ENCODE measurements around the gene CD1D. TPM values are rescaled to one million over a fixed set of nuclear protein-coding genes. Genes with fewer than 3 reads are reported as not detected.

CD1D gene
- total RNA-seq, 2 experiments from 2014 or later, result 3.3 to 5.7 TPM

- H2AFZ ChIP-seq (ENCODE audit: low read length), result peak overlapping the region; percentile 95; the same call in 1 of the 2 replicates
Measured at GRCh38 chr1:158150523-158150922, 30.2 kb upstream of the CD1D start.

DNA sequence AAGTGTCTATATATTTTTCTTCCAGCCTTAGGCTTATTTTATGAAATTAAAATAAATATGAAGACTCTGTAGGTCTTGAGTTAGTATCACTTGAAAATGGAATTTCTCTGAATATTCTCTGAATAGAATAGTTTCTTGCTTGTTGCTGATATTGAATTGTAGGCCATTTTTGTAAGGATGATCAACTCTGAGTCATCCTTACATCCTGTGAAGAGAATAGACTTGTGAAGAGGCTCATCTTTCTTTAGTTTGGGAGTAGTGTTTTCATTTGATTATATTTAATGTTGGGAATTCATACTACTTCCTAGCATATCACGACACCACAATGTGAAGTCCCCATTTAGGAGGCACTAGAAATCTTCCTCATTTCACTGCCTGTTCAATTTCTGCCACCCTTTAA is 27.5 kb upstream of the CD1D start:
- intact Hi-C loops (cut with micrococcal nuclease; ENCODE audit: unreplicated experiment), result no loop called here
- H3K9me3 ChIP-seq (ENCODE audit: low read length), result no peaks in the 10 kb centered on the region
- H4K20me1 ChIP-seq (ENCODE audit: insufficient read depth, low read length), result no peaks in the 10 kb centered on the region
- no peaks in the 10 kb centered on the region for H3K36me3 ChIP-seq (ENCODE audit: insufficient read depth, low read length)
- H3K9me2 ChIP-seq (ENCODE audit: insufficient read depth, low read length), result no peaks in the 10 kb centered on the region
- H3K4me2 ChIP-seq (ENCODE audit: low read length), result no peak overlapping the region
- no peak for TF ChIP-seq EZH2phosphoT487 (IDR thresholded peaks at IDR 0.05; ENCODE audit: borderline replicate concordance, low read depth, low read length)
- TF ChIP-seq, protein P1, sequence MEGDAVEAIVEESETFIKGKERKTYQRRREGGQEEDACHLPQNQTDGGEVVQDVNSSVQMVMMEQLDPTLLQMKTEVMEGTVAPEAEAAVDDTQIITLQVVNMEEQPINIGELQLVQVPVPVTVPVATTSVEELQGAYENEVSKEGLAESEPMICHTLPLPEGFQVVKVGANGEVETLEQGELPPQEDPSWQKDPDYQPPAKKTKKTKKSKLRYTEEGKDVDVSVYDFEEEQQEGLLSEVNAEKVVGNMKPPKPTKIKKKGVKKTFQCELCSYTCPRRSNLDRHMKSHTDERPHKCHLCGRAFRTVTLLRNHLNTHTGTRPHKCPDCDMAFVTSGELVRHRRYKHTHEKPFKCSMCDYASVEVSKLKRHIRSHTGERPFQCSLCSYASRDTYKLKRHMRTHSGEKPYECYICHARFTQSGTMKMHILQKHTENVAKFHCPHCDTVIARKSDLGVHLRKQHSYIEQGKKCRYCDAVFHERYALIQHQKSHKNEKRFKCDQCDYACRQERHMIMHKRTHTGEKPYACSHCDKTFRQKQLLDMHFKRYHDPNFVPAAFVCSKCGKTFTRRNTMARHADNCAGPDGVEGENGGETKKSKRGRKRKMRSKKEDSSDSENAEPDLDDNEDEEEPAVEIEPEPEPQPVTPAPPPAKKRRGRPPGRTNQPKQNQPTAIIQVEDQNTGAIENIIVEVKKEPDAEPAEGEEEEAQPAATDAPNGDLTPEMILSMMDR (conservative IDR thresholded peaks at IDR 0.05; ENCODE audit: low read length), result no peak
- no peak overlapping the region for H2AFZ ChIP-seq (ENCODE audit: low read length)
- no TSS peak for BruUV-seq (replicated peaks)
- H3K79me2 ChIP-seq (ENCODE audit: insufficient read depth, low read depth, low read length), result no peaks in the 10 kb centered on the region
- POLR2A ChIA-PET, result no interaction called here
- no peak overlapping the region for H3K4me3 ChIP-seq (ENCODE audit: low read depth, low read length, poor library complexity, severe bottlenecking)
- H3K4me1 ChIP-seq (ENCODE audit: insufficient read depth, low read length, poor library complexity, severe bottlenecking), result peaks cover 38% of the 10 kb centered on the region
- no peak for DNase-seq (ENCODE audit: low spot score)
- CTCF ChIA-PET (ENCODE audit: unreplicated experiment), result no interaction called here
- H3K27ac ChIP-seq (ENCODE audit: low read depth, low read length, poor library complexity, severe bottlenecking), result no peak overlapping the region

More at GRCh38 chr1:158150523-158150922, 30.2 kb upstream of the CD1D start:
- no peak for TF ChIP-seq EZH2phosphoT487 (IDR thresholded peaks at IDR 0.05; ENCODE audit: borderline replicate concordance, low read depth, low read length)
- TF ChIP-seq, protein P1 (conservative IDR thresholded peaks at IDR 0.05; ENCODE audit: low read length), result no peak
- ChIA-PET CTCF (ENCODE audit: unreplicated experiment) (no interaction called here), POLR2A (interaction anchor here (0.6 to 1.8 kb wide), 2 partner anchors 13 to 1431 kb away, joined by 6 to 8 read pairs; no protein-coding TSS in a partner anchor)
- Histone ChIP-seq H3K79me2 (ENCODE audit: insufficient read depth, low read depth, low read length) (no peaks in the 10 kb centered on the region), H3K4me1 (ENCODE audit: insufficient read depth, low read length, poor library complexity, severe bottlenecking) (peaks cover 38% of the 10 kb centered on the region), H3K4me2 (ENCODE audit: low read length) (peak overlapping the region; percentile 62), H3K36me3 (ENCODE audit: insufficient read depth, low read length) (no peaks in the 10 kb centered on the region), H3K9me2 (ENCODE audit: insufficient read depth, low read length) (no peaks in the 10 kb centered on the region), H4K20me1 (ENCODE audit: insufficient read depth, low read length) (no peaks in the 10 kb centered on the region), H3K4me3 (ENCODE audit: low read depth, low read length, poor library complexity, severe bottlenecking) (peak overlapping the region; percentile 63), H3K27ac (ENCODE audit: low read depth, low read length, poor library complexity, severe bottlenecking) (no peak overlapping the region), H3K9me3 (ENCODE audit: low read length) (no peaks in the 10 kb centered on the region)
- intact Hi-C loops (cut with micrococcal nuclease; ENCODE audit: unreplicated experiment), result no loop called here
- DNase-seq (ENCODE audit: low spot score), result peak; percentile 18
- BruUV-seq (replicated peaks), result no TSS peak

GRCh38 chr1:158153746-158154444 is 26.8 kb upstream of the CD1D start:
- POLR2A ChIA-PET, result no interaction called here
- CTCF ChIA-PET (ENCODE audit: unreplicated experiment), result no interaction called here
- H3K79me2 ChIP-seq (ENCODE audit: insufficient read depth, low read depth, low read length), result no peaks in the 10 kb centered on the region
- H3K4me3 ChIP-seq (ENCODE audit: low read depth, low read length, poor library complexity, severe bottlenecking), result no peak overlapping the region
- H3K9me2 ChIP-seq (ENCODE audit: insufficient read depth, low read length), result no peaks in the 10 kb centered on the region
- H3K9me3 ChIP-seq (ENCODE audit: low read length), result no peaks in the 10 kb centered on the region
- H3K4me2 ChIP-seq (ENCODE audit: low read length), result peak overlapping the region; percentile 29
- no peaks in the 10 kb centered on the region for H4K20me1 ChIP-seq (ENCODE audit: insufficient read depth, low read length)
- H3K4me1 ChIP-seq (ENCODE audit: insufficient read depth, low read length, poor library complexity, severe bottlenecking), result peaks cover 32% of the 10 kb centered on the region
- intact Hi-C loops (cut with micrococcal nuclease; ENCODE audit: unreplicated experiment), result no loop called here
- no peak overlapping the region for H3K27ac ChIP-seq (ENCODE audit: low read depth, low read length, poor library complexity, severe bottlenecking)
- H2AFZ ChIP-seq (ENCODE audit: low read length), result peak overlapping the region; percentile 52; the same call in 1 of the 2 replicates
- H3K36me3 ChIP-seq (ENCODE audit: insufficient read depth, low read length), result no peaks in the 10 kb centered on the region
- no peak for DNase-seq (ENCODE audit: low spot score)
- TF ChIP-seq, protein P1 (conservative IDR thresholded peaks at IDR 0.05; ENCODE audit: low read length), result no peak
- no peak for TF ChIP-seq EZH2phosphoT487 (IDR thresholded peaks at IDR 0.05; ENCODE audit: borderline replicate concordance, low read depth, low read length)
- no TSS peak for BruUV-seq (replicated peaks)
